ENCODE data around the gene ZNF460. TPM values are rescaled to one million over a fixed set of nuclear protein-coding genes. Genes with fewer than 3 reads are reported as not detected.

ZNF460 gene
- total and polyA plus RNA-seq, 2 of the 13 experiments (the other 11 are each of a cell fraction or from before 2014, with no cell fraction given), result 14.5 to 44.8 TPM

GRCh38 chr19:57279418-57280164 is 694 bp upstream of the ZNF460 start (continued):
- TF ChIP-seq YEATS4 (CRISPR knock-in tag; IDR thresholded peaks at IDR 0.05; ENCODE audit: borderline replicate concordance), result peak; percentile 100
- 0 out of 2 replicates have a peak, but pooled peaks have one; percentile 71 for TF ChIP-seq THAP7 (CRISPR knock-in tag; IDR thresholded peaks at IDR 0.05)
- peak; percentile 47 for TF ChIP-seq KDM5B (CRISPR knock-in tag; IDR thresholded peaks at IDR 0.05; ENCODE audit: borderline replicate concordance)
- no peak for TF ChIP-seq ZNF7 (CRISPR knock-in tag; IDR thresholded peaks at IDR 0.05)
- no peak for TF ChIP-seq NCOA1 (CRISPR knock-in tag; IDR thresholded peaks at IDR 0.05)
- no peak for TF ChIP-seq ZNF446 (CRISPR knock-in tag; IDR thresholded peaks at IDR 0.05)
- TF ChIP-seq ZNF318 (CRISPR knock-in tag; IDR thresholded peaks at IDR 0.05), result no peak
- TF ChIP-seq ZNF572 (CRISPR knock-in tag; IDR thresholded peaks at IDR 0.05), result no peak; the same call in 1 of the 2 replicates
- TF ChIP-seq TBL1XR1 (IDR thresholded peaks at IDR 0.05; ENCODE audit: borderline replicate concordance, low read length, partially characterized antibody), result peak; percentile 9
- peak; percentile 74; the same call in 1 of the 2 replicates for TF ChIP-seq MYPOP (CRISPR knock-in tag; IDR thresholded peaks at IDR 0.05)
- TF ChIP-seq ZNF280B (CRISPR knock-in tag; IDR thresholded peaks at IDR 0.05; ENCODE audit: borderline replicate concordance), result no peak; the same call in 1 of the 2 replicates
- peak; percentile 41 for TF ChIP-seq KAT8 (CRISPR knock-in tag; IDR thresholded peaks at IDR 0.05)
- peak; percentile 58 for TF ChIP-seq HOXA3 (CRISPR knock-in tag; IDR thresholded peaks at IDR 0.05)
- TF ChIP-seq ZNF792 (CRISPR knock-in tag; IDR thresholded peaks at IDR 0.05), result peak; percentile 89
- peak; percentile 89; the same call in 1 of the 2 replicates for TF ChIP-seq ZFP37 (CRISPR knock-in tag; IDR thresholded peaks at IDR 0.05; ENCODE audit: borderline replicate concordance)
- no peak for TF ChIP-seq HES4 (CRISPR knock-in tag; IDR thresholded peaks at IDR 0.05; ENCODE audit: borderline replicate concordance)
- TF ChIP-seq RFX5 (IDR thresholded peaks at IDR 0.05; ENCODE audit: low read depth, low read length), result no peak
- no peak for TF ChIP-seq NPAS2 (CRISPR knock-in tag; IDR thresholded peaks at IDR 0.05; ENCODE audit: borderline replicate concordance)
